ENCODE results near the gene TAF11. TPM values are rescaled to one million over a fixed set of nuclear protein-coding genes. Genes with fewer than 3 reads are reported as not detected.
"Not testable (repeated sequence)": the region's sequence is repeated elsewhere in the genome, so short reads cannot be mapped to it uniquely, and the experiment has no call there.

TAF11 gene
- polyA plus RNA-seq (2013) = 41.7 TPM

- under 1% methylated on average over 28 of the region's 43 CpGs for WGBS (ENCODE audit: insufficient coverage)
- peak; percentile 94 to 96 (median 96) for DNase-seq
- peaks cover 0 to 8% (median 4%) of the 10 kb centered on the region in 4 experiments for H3K36me3 ChIP-seq (ENCODE audit: control insufficient read depth in 4 of 4, insufficient read depth in 4 of 4, low read length in 3 of 4)
- CTCF ChIA-PET = interaction anchor here (1.0 to 1.8 kb wide), 7 partner anchors 8 to 99 kb away, joined by 3 to 5 read pairs (median 4); no protein-coding TSS in a partner anchor
- POLR2A ChIA-PET = interaction anchor here (2.1 kb wide), 1 partner anchor 15 kb away, joined by 5 read pairs; no protein-coding TSS in a partner anchor
- H3K4me3 ChIP-seq (ENCODE audit: control insufficient read depth in 1 of 7, extremely low read depth in 1 of 7, insufficient read depth in 4 of 7, low read depth in 2 of 7, low read length in 6 of 7) = peak within 1 kb of the TSS; percentile 86 to 100 (median 99)
- H3K9me3 ChIP-seq (ENCODE audit: control extremely low read depth in 1 of 5, control insufficient read depth in 4 of 5, insufficient read depth in 2 of 5, low read depth in 1 of 5, low read length in 4 of 5) = no peaks in the 10 kb centered on the region
- no peaks in the 10 kb centered on the region for H3K27me3 ChIP-seq (replicated peaks in 2 of 5; ENCODE audit: control insufficient read depth in 4 of 5, insufficient read depth in 5 of 5, low read length in 4 of 5)
- H3K27ac ChIP-seq (ENCODE audit: insufficient read depth in 1 of 2, low read depth in 1 of 2, low read length in 2 of 2, poor library complexity in 1 of 2, severe bottlenecking in 2 of 2) = peak within 1 kb of the TSS; percentile 85 to 94
- peaks cover 15 to 29% (median 24%) of the 10 kb centered on the region in 4 experiments for H3K4me1 ChIP-seq (ENCODE audit: control extremely low read depth in 1 of 4, control insufficient read depth in 4 of 4, insufficient read depth in 4 of 4, low read length in 3 of 4)
Measured at GRCh38 chr6:34887753-34888513, at the start of gene TAF11. Gene TAF11, minus strand, starts transcription at chr6:34888042. Its CDS starts 85 bp downstream, at chr6:34887957.

- DNase-seq = peak in 2 of 3 donors; percentile 41 to 50
- H3K27me3 ChIP-seq (replicated peaks in 2 of 5; ENCODE audit: control insufficient read depth in 4 of 5, insufficient read depth in 5 of 5, low read length in 4 of 5) = no peaks in the 10 kb centered on the region
- CTCF ChIA-PET = interaction anchor here (0.7 to 1.6 kb wide), 4 partner anchors 14 to 42 kb away, joined by 3 to 6 read pairs (median 4); no protein-coding TSS in a partner anchor
- no peaks in the 10 kb centered on the region for H3K36me3 ChIP-seq (ENCODE audit: control insufficient read depth in 4 of 4, insufficient read depth in 4 of 4, low read length in 3 of 4)
- WGBS (ENCODE audit: insufficient coverage) = 14% methylated on average over 2 of the region's 5 CpGs
- POLR2A ChIA-PET = no interaction called here
- H3K27ac ChIP-seq (ENCODE audit: insufficient read depth in 1 of 2, low read depth in 1 of 2, low read length in 2 of 2, poor library complexity in 1 of 2, severe bottlenecking in 2 of 2) = no peak overlapping the region
- no peak overlapping the region for H3K4me3 ChIP-seq (ENCODE audit: control insufficient read depth in 1 of 7, extremely low read depth in 1 of 7, insufficient read depth in 4 of 7, low read depth in 2 of 7, low read length in 6 of 7)
- H3K9me3 ChIP-seq (ENCODE audit: control extremely low read depth in 1 of 5, control insufficient read depth in 4 of 5, insufficient read depth in 2 of 5, low read depth in 1 of 5, low read length in 4 of 5) = no peaks in the 10 kb centered on the region
- peaks cover 6 to 48% (median 42%) of the 10 kb centered on the region in 4 experiments for H3K4me1 ChIP-seq (ENCODE audit: control extremely low read depth in 1 of 4, control insufficient read depth in 4 of 4, insufficient read depth in 4 of 4, low read length in 3 of 4)
Measured at GRCh38 chr6:34934516-34934915, 46.7 kb upstream of the TAF11 start.

- H3K9me3 ChIP-seq (ENCODE audit: control extremely low read depth in 1 of 5, control insufficient read depth in 4 of 5, insufficient read depth in 2 of 5, low read depth in 1 of 5, low read length in 4 of 5); H3K27ac ChIP-seq (ENCODE audit: insufficient read depth in 1 of 2, low read depth in 1 of 2, low read length in 2 of 2, poor library complexity in 1 of 2, severe bottlenecking in 2 of 2); H3K27me3 ChIP-seq (replicated peaks in 2 of 5; ENCODE audit: control insufficient read depth in 4 of 5, insufficient read depth in 5 of 5, low read length in 4 of 5); POLR2A ChIA-PET; H3K36me3 ChIP-seq (ENCODE audit: control insufficient read depth in 4 of 4, insufficient read depth in 4 of 4, low read length in 3 of 4); DNase-seq; H3K4me3 ChIP-seq (ENCODE audit: control insufficient read depth in 1 of 7, extremely low read depth in 1 of 7, insufficient read depth in 4 of 7, low read depth in 2 of 7, low read length in 6 of 7); CTCF ChIA-PET: not testable (repeated sequence)
- peaks cover 6 to 25% (median 24%) of the 10 kb centered on the region in 4 experiments for H3K4me1 ChIP-seq (ENCODE audit: control extremely low read depth in 1 of 4, control insufficient read depth in 4 of 4, insufficient read depth in 4 of 4, low read length in 3 of 4)
- WGBS (ENCODE audit: insufficient coverage) = 98% methylated on average over 11 of the region's 12 CpGs
Measured at GRCh38 chr6:34932202-34932601, 44.4 kb upstream of the TAF11 start.

- WGBS (ENCODE audit: insufficient coverage) = 94% methylated on average over 2 of the region's 3 CpGs
- H3K4me1 ChIP-seq (ENCODE audit: control extremely low read depth in 1 of 4, control insufficient read depth in 4 of 4, insufficient read depth in 4 of 4, low read length in 3 of 4) = peaks cover 5 to 11% (median 10%) of the 10 kb centered on the region in 4 experiments
- no peak for DNase-seq
- no peak overlapping the region for H3K4me3 ChIP-seq (ENCODE audit: control insufficient read depth in 1 of 7, extremely low read depth in 1 of 7, insufficient read depth in 4 of 7, low read depth in 2 of 7, low read length in 6 of 7)
- ChIA-PET CTCF (interaction anchor here (0.7 kb wide), 1 partner anchor 310 kb away, joined by 4 read pairs; no protein-coding TSS in a partner anchor), POLR2A (no interaction called here)
- H3K27ac ChIP-seq (ENCODE audit: insufficient read depth in 1 of 2, low read depth in 1 of 2, low read length in 2 of 2, poor library complexity in 1 of 2, severe bottlenecking in 2 of 2) = no peak overlapping the region
- no peaks in the 10 kb centered on the region for H3K36me3 ChIP-seq (ENCODE audit: control insufficient read depth in 4 of 4, insufficient read depth in 4 of 4, low read length in 3 of 4)
- no peaks in the 10 kb centered on the region for H3K27me3 ChIP-seq (replicated peaks in 2 of 5; ENCODE audit: control insufficient read depth in 4 of 5, insufficient read depth in 5 of 5, low read length in 4 of 5)
- H3K9me3 ChIP-seq (ENCODE audit: control extremely low read depth in 1 of 5, control insufficient read depth in 4 of 5, insufficient read depth in 2 of 5, low read depth in 1 of 5, low read length in 4 of 5) = no peaks in the 10 kb centered on the region
Measured at GRCh38 chr6:34930221-34930620, 42.4 kb upstream of the TAF11 start.

- no peak for DNase-seq
- ChIA-PET CTCF (interaction anchor here (1.4 kb wide), 1 partner anchor 21 kb away, joined by 4 read pairs; no protein-coding TSS in a partner anchor), POLR2A (no interaction called here)
- H3K9me3 ChIP-seq (ENCODE audit: control extremely low read depth in 1 of 5, control insufficient read depth in 4 of 5, insufficient read depth in 2 of 5, low read depth in 1 of 5, low read length in 4 of 5) = no peaks in the 10 kb centered on the region
- H3K27ac ChIP-seq (ENCODE audit: insufficient read depth in 1 of 2, low read depth in 1 of 2, low read length in 2 of 2, poor library complexity in 1 of 2, severe bottlenecking in 2 of 2) = no peak overlapping the region
- WGBS (ENCODE audit: insufficient coverage) = 93% methylated on average over 3 of the region's 4 CpGs
- no peaks in the 10 kb centered on the region for H3K36me3 ChIP-seq (ENCODE audit: control insufficient read depth in 4 of 4, insufficient read depth in 4 of 4, low read length in 3 of 4)
- peaks cover 0 to 3% (median 2%) of the 10 kb centered on the region in 4 experiments for H3K4me1 ChIP-seq (ENCODE audit: control extremely low read depth in 1 of 4, control insufficient read depth in 4 of 4, insufficient read depth in 4 of 4, low read length in 3 of 4)
- no peaks in the 10 kb centered on the region for H3K27me3 ChIP-seq (replicated peaks in 2 of 5; ENCODE audit: control insufficient read depth in 4 of 5, insufficient read depth in 5 of 5, low read length in 4 of 5)
- H3K4me3 ChIP-seq (ENCODE audit: control insufficient read depth in 1 of 7, extremely low read depth in 1 of 7, insufficient read depth in 4 of 7, low read depth in 2 of 7, low read length in 6 of 7) = no peak overlapping the region
Measured at GRCh38 chr6:34929241-34929978, 41.6 kb upstream of the TAF11 start.

- ChIA-PET CTCF (interaction anchor here (1.4 kb wide), 1 partner anchor 21 kb away, joined by 4 read pairs; no protein-coding TSS in a partner anchor), POLR2A (no interaction called here)
- no peaks in the 10 kb centered on the region for H3K27me3 ChIP-seq (replicated peaks in 2 of 5; ENCODE audit: control insufficient read depth in 4 of 5, insufficient read depth in 5 of 5, low read length in 4 of 5)
- no peak overlapping the region for H3K27ac ChIP-seq (ENCODE audit: insufficient read depth in 1 of 2, low read depth in 1 of 2, low read length in 2 of 2, poor library complexity in 1 of 2, severe bottlenecking in 2 of 2)
- H3K9me3 ChIP-seq (ENCODE audit: control extremely low read depth in 1 of 5, control insufficient read depth in 4 of 5, insufficient read depth in 2 of 5, low read depth in 1 of 5, low read length in 4 of 5) = no peaks in the 10 kb centered on the region
- peaks cover 0 to 2% (median 0%) of the 10 kb centered on the region in 4 experiments for H3K4me1 ChIP-seq (ENCODE audit: control extremely low read depth in 1 of 4, control insufficient read depth in 4 of 4, insufficient read depth in 4 of 4, low read length in 3 of 4)
- WGBS (ENCODE audit: insufficient coverage) = no CpG with 5 or more reads among the region's 1 CpG
- H3K36me3 ChIP-seq (ENCODE audit: control insufficient read depth in 4 of 4, insufficient read depth in 4 of 4, low read length in 3 of 4) = no peaks in the 10 kb centered on the region
- no peak overlapping the region for H3K4me3 ChIP-seq (ENCODE audit: control insufficient read depth in 1 of 7, extremely low read depth in 1 of 7, insufficient read depth in 4 of 7, low read depth in 2 of 7, low read length in 6 of 7)
- DNase-seq = no peak
Measured at GRCh38 chr6:34928695-34929094, 40.9 kb upstream of the TAF11 start.
